ENCODE results near the gene TANGO6.
A peak's percentile ranks its signal among the peaks of the same experiment; 100 is the strongest.

TANGO6 gene

GRCh38 chr16:69094501-69094900, 251.2 kb downstream of the TANGO6 start:
- no peak for DNase-seq (ENCODE audit: low read depth in 2 of 2)

GRCh38 chr16:69095193-69095592, 251.9 kb downstream of the TANGO6 start:
- no peak for DNase-seq (ENCODE audit: low read depth in 2 of 2)

GRCh38 chr16:69100071-69100691, 256.9 kb downstream of the TANGO6 start:
- no peak for DNase-seq (ENCODE audit: low read depth in 2 of 2)

- DNase-seq (ENCODE audit: low read depth in 2 of 2): peak in 1 of 2 donors; percentile 29
Measured at GRCh38 chr16:69105501-69106361, 262.4 kb downstream of the TANGO6 start, which contains the start of gene HAS3. TSS of gene HAS3 (plus strand) at chr16:69105653. CDS start at chr16:69109396, 3,743 bp downstream.

GRCh38 chr16:69106491-69107315, 263.4 kb downstream of the TANGO6 start:
- no peak for DNase-seq (ENCODE audit: low read depth in 2 of 2)

GRCh38 chr16:69107316-69107962, 264.1 kb downstream of the TANGO6 start:
- DNase-seq (ENCODE audit: low read depth in 2 of 2): no peak

GRCh38 chr16:69108064-69108904, 265.0 kb downstream of the TANGO6 start:
- no peak for DNase-seq (ENCODE audit: low read depth in 2 of 2)

GRCh38 chr16:69108905-69109252, 265.5 kb downstream of the TANGO6 start:
- no peak for DNase-seq (ENCODE audit: low read depth in 2 of 2)

GRCh38 chr16:69109486-69110270, 266.3 kb downstream of the TANGO6 start:
- no peak for DNase-seq (ENCODE audit: low read depth in 2 of 2)

GRCh38 chr16:69110406-69110805, 267.1 kb downstream of the TANGO6 start:
- DNase-seq (ENCODE audit: low read depth in 2 of 2): no peak

- DNase-seq (ENCODE audit: low read depth in 2 of 2): no peak
Measured at GRCh38 chr16:69111216-69111875, 268.0 kb downstream of the TANGO6 start.

- no peak for DNase-seq (ENCODE audit: low read depth in 2 of 2)
Measured at GRCh38 chr16:69111876-69112230, 268.5 kb downstream of the TANGO6 start.

- peak; percentile 36 to 51 for DNase-seq (ENCODE audit: low read depth in 2 of 2)
Measured at GRCh38 chr16:69112285-69113129, 269.2 kb downstream of the TANGO6 start.

- DNase-seq (ENCODE audit: low read depth in 2 of 2): no peak
Measured at GRCh38 chr16:69113216-69113615, 269.9 kb downstream of the TANGO6 start.

- no peak for DNase-seq (ENCODE audit: low read depth in 2 of 2)
Measured at GRCh38 chr16:69114346-69114975, 271.1 kb downstream of the TANGO6 start.

GRCh38 chr16:69114976-69115355, 271.6 kb downstream of the TANGO6 start:
- DNase-seq (ENCODE audit: low read depth in 2 of 2): no peak

GRCh38 chr16:69115361-69115760, 272.0 kb downstream of the TANGO6 start:
- no peak for DNase-seq (ENCODE audit: low read depth in 2 of 2)

- no peak for DNase-seq (ENCODE audit: low read depth in 2 of 2)
Measured at GRCh38 chr16:69115837-69116236, 272.5 kb downstream of the TANGO6 start.
